ENCODE results near the gene PPM1F. TPM values are rescaled to one million over a fixed set of nuclear protein-coding genes. Genes with fewer than 3 reads are reported as not detected.
"Not testable (repeated sequence)": the region's sequence is repeated elsewhere in the genome, so short reads cannot be mapped to it uniquely, and the experiment has no call there.

Gene PPM1F
- total RNA-seq, 4 donors from 2014 or later, result 22.9 to 78.0 (median 36.8) TPM

- Histone ChIP-seq H3K4me1 (peaks cover 0 to 98% (median 61%) of the 10 kb centered on the region in 3 donors), H3K27ac (peak overlapping the region; percentile 19 to 97 (median 94)), H3K4me3 (no peak overlapping the region), H3K36me3 (peaks cover 0 to 41% of the 10 kb centered on the region in 2 donors), H3K27me3 (no peaks in the 10 kb centered on the region), H3K9me3 (no peaks in the 10 kb centered on the region)
- TF ChIP-seq CTCF (IDR thresholded peaks at IDR 0.05) (no peak), EP300 (IDR thresholded peaks at IDR 0.05) (no peak), POLR2A (IDR thresholded peaks at IDR 0.05) (no peak), POLR2AphosphoS5 (IDR thresholded peaks at IDR 0.05) (no peak)
- WGBS, 2 donors (ENCODE audit: low coverage in 1 of 2), result 86% methylated on average over 6 of the region's 8 CpGs; no CpG with 5 or more reads in 1 of the 2 donors
- no peak for ATAC-seq
Observed at GRCh38 chr22:21941921-21942320, 10.7 kb downstream of the PPM1F start.

DNA sequence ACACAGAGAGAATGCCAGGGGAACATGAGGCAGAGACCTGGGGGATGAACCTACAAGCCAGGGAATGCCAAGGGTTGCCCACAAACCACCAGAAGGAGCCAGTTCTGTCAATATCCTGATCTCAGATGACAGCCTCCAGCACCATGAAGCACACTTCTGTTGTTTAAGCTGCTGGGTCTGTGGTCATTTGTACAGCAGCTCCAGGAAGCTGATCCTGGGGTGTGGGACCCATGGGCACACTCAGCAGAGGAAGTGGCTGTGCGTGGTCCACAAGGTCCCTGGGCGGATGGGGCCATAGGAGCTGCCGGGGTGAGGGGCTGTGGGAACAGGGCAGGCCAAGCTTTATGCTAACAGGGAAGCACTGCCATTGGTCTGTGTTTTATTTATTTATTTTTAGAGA is 12.1 kb downstream of the PPM1F start:
- Histone ChIP-seq H3K27ac (peak overlapping the region in 3 of 4 donors; percentile 93 to 97 (median 96)), H3K36me3 (peaks cover 0 to 42% of the 10 kb centered on the region in 2 donors), H3K4me3 (no peak overlapping the region), H3K9me3 (no peaks in the 10 kb centered on the region), H3K27me3 (no peaks in the 10 kb centered on the region), H3K4me1 (peaks cover 0 to 98% (median 68%) of the 10 kb centered on the region in 3 donors)
- TF ChIP-seq EP300 (IDR thresholded peaks at IDR 0.05) (no peak), POLR2AphosphoS5 (IDR thresholded peaks at IDR 0.05) (no peak), POLR2A (IDR thresholded peaks at IDR 0.05) (no peak), CTCF (IDR thresholded peaks at IDR 0.05) (no peak)
- no CpG with 5 or more reads among the region's 3 CpGs for WGBS, 2 donors (ENCODE audit: low coverage in 1 of 2)
- no peak for ATAC-seq

- Histone ChIP-seq H3K36me3 (peaks cover 0 to 37% of the 10 kb centered on the region in 2 donors), H3K4me1 (peaks cover 0 to 100% (median 68%) of the 10 kb centered on the region in 3 donors), H3K27ac (peak overlapping the region in 3 of 4 donors; percentile 93 to 97 (median 96))
- not testable (repeated sequence) for H3K9me3 ChIP-seq, ATAC-seq, H3K4me3 ChIP-seq, H3K27me3 ChIP-seq
- 80 to 83% methylated on average over 1 to 3 of the region's 5 CpGs for WGBS, 2 donors (ENCODE audit: low coverage in 1 of 2)
Observed at GRCh38 chr22:21939935-21940334, 12.7 kb downstream of the PPM1F start.

GRCh38 chr22:21939461-21939913 is 13.2 kb downstream of the PPM1F start:
- Histone ChIP-seq H3K27ac (peak overlapping the region in 3 of 4 donors; percentile 93 to 97 (median 96)), H3K9me3 (no peaks in the 10 kb centered on the region), H3K4me3 (no peak overlapping the region), H3K27me3 (no peaks in the 10 kb centered on the region), H3K36me3 (peaks cover 0 to 33% of the 10 kb centered on the region in 2 donors), H3K4me1 (peaks cover 0 to 95% (median 68%) of the 10 kb centered on the region in 3 donors)
- no peak for ATAC-seq
- TF ChIP-seq EP300 (IDR thresholded peaks at IDR 0.05) (no peak), POLR2AphosphoS5 (IDR thresholded peaks at IDR 0.05) (no peak), POLR2A (IDR thresholded peaks at IDR 0.05) (no peak), CTCF (IDR thresholded peaks at IDR 0.05) (no peak)
- no CpG with 5 or more reads among the region's 10 CpGs for WGBS, 2 donors (ENCODE audit: low coverage in 1 of 2)

DNA sequence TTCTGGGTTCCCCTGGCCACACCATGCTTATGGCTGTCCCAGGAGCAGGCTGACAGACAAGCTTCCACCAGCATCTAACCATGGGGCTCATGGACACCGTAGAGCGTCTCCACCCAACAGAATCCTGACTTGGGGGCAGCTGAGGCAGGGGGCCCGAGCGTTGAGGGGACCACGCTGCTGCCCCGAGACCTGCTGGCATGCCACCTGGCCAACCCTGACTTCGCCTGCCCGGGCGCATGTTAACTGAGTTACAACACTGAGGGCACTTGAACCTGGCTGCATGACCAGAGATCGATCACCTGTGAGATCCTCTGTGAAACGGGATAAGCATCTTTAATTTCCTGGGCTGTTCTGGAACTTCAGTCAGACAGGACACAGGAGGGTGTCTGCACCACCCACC is 13.7 kb downstream of the PPM1F start:
- Histone ChIP-seq H3K27me3 (no peaks in the 10 kb centered on the region), H3K9me3 (no peaks in the 10 kb centered on the region), H3K4me3 (peak overlapping the region in 1 of 2 donors; percentile 63), H3K27ac (peak overlapping the region; percentile 10 to 97 (median 94)), H3K36me3 (peaks cover 0 to 28% of the 10 kb centered on the region in 2 donors), H3K4me1 (peaks cover 0 to 89% (median 66%) of the 10 kb centered on the region in 3 donors)
- no peak for ATAC-seq
- TF ChIP-seq CTCF (IDR thresholded peaks at IDR 0.05) (no peak), POLR2A (IDR thresholded peaks at IDR 0.05) (no peak), EP300 (IDR thresholded peaks at IDR 0.05) (no peak), POLR2AphosphoS5 (IDR thresholded peaks at IDR 0.05) (no peak)
- 60% methylated on average over 1 of the region's 11 CpGs; no CpG with 5 or more reads in 1 of the 2 donors for WGBS, 2 donors (ENCODE audit: low coverage in 1 of 2)
